SKM-1 (cell line): ENCODE results near the gene PERM1.
"Not testable (repeated sequence)": the region's sequence is repeated elsewhere in the genome, so short reads cannot be mapped to it uniquely, and the experiment has no call there.

Source experiments
- DNase-seq: peaks from one replicate; lab custom pipeline; 2025; ENCODE audit not compliant: unreplicated experiment; lab: John Stamatoyannopoulos, UW

PERM1 gene

DNA sequence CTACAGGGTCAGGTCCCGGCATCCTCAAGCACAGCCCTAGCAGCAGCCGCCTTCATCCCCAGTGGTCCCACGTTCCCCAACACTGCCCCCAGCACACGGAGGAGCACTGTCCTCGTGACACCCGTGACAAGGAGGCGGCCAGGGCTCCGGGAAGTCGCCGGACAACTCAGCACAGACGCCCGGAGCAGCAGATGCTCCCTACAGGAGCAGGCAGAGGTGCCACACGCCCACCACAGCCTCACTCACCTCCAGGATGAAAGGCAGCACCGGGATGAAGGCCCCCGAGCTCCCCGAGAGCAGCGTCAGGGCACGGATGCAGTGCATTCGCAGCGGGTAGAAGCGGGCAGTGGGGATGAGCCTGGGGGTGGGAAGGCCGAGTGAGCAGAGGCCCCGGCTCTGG lies 31.0 kb downstream of the PERM1 start:
- no peak for DNase-seq

DNA sequence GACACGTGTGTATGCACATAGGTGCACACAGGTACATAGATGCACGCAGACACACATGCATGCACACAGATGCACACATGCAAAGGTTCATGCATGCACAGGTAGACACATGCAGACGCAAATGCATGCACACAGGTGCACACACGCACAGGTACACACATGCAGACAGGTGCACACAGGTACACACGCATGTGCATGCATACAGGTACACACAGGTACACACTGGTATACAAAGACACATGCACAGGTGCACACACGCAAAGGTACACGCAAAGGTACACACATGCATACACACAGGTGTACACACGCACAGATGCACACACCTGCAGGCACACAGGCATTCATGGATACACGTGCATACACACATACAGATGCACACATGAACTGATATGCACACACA lies 31.6 kb downstream of the PERM1 start:
- DNase-seq: no peak

- DNase-seq: no peak
Measured at GRCh38 chr1:947958-948357, 33.9 kb downstream of the PERM1 start.

DNA sequence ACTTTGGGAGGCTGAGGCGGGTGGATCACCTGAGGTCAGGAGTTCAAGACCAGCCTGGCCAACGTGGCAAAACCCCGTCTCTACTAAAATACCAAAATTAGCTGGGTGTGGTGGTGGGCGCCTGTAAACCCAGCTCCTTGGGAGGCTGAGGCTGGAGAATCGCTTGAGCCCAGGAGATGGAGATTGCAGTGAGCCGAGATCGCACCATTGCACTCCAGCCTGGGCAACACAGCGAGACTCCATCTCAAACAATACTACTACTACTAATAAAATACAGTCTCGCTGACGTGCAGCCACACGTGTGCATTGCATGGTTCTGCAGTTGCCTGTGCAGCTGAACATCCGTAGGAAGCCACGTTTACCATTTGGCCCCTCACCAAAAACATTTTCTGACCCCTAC lies 35.1 kb downstream of the PERM1 start:
- DNase-seq: not testable (repeated sequence)

DNA sequence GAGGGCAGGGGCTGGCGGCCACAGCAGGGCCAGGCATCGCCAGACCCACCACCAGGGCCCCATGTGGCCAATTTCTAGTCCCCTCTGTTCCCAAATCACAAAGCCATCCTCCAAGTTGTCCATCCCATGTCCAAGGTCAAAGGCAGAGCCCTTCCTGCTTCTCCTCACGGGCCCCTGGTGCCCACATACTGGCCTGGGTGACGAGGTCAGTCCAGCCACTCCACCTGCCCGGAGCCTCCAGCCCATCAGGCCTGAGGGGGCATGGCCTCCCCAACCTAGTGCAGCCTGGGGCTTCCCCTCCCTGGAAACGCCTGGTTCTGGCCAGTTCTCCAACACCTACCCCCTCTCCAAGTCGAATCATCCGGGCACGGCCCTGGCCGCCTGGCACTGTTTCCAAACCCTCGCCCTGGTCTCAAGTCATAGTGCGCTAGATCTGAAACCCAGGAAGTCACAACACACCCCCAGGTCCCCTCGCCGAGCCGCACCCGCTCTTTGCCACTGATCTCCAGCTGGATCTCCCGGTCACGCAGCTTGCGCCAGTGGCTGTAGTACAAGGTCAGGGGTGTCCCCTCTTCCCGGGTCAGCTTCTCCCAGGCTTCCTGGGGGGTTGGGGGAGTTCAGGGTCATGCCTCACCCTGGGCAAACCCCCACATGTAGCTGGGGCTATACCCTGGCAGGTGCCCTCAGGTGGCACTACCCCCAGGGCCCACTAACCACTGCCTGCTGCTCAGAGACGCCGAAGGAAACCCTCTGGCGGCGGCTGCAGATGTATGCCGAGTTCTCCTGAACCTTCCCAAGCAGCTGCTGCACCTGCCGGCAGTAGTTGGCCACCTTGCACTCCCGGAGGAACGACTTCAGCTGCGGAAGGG lies 36.0 kb downstream of the PERM1 start:
- no peak for DNase-seq

- no peak for DNase-seq
Measured at GRCh38 chr1:944341-945325, 37.3 kb downstream of the PERM1 start.

DNA sequence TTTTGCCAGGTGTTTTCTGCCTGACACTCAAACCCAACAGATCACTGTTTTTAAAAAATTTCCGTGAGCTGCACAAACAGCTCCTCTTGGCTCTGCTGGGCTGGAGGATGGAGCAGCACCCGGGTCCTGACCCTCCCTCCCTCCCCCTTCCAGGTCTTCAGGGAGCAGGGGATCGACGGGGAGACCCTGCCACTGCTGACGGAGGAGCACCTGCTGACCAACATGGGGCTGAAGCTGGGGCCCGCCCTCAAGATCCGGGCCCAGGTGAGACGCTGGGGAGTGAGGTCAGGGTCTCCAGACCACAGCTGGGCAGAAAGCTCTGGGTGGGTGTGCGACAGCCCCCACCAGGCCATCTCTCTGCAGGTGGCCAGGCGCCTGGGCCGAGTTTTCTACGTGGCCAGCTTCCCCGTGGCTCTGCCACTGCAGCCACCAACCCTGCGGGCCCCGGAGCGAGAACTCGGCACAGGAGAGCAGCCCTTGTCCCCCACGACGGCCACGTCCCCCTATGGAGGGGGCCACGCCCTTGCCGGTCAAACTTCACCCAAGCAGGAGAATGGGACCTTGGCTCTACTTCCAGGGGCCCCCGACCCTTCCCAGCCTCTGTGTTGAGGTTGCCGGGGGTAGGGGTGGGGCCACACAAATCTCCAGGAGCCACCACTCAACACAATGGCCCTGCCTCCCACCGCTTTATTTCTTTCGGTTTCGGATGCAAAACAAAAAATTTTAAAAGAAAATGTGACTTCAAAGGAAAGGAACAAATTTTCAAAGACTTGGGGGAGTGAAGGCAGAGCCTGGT lies 38.1 kb downstream of the PERM1 start:
- no peak for DNase-seq

- DNase-seq: no peak
Measured at GRCh38 chr1:942864-943533, 38.9 kb downstream of the PERM1 start.

DNA sequence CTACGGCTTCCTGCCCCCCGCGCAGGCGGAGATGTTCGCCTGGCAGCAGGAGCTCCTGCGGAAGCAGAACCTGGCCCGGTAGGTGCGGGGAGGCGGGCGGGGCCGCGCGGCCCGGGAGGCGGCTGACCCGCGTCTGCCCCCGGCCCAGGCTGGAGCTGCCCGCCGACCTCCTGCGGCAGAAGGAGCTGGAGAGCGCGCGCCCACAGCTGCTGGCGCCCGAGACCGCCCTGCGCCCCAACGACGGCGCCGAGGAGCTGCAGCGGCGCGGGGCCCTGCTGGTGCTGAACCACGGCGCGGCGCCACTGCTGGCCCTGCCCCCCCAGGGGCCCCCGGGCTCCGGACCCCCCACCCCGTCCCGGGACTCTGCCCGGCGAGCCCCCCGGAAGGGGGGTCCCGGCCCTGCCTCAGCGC lies 39.5 kb downstream of the PERM1 start:
- DNase-seq: no peak

DNA sequence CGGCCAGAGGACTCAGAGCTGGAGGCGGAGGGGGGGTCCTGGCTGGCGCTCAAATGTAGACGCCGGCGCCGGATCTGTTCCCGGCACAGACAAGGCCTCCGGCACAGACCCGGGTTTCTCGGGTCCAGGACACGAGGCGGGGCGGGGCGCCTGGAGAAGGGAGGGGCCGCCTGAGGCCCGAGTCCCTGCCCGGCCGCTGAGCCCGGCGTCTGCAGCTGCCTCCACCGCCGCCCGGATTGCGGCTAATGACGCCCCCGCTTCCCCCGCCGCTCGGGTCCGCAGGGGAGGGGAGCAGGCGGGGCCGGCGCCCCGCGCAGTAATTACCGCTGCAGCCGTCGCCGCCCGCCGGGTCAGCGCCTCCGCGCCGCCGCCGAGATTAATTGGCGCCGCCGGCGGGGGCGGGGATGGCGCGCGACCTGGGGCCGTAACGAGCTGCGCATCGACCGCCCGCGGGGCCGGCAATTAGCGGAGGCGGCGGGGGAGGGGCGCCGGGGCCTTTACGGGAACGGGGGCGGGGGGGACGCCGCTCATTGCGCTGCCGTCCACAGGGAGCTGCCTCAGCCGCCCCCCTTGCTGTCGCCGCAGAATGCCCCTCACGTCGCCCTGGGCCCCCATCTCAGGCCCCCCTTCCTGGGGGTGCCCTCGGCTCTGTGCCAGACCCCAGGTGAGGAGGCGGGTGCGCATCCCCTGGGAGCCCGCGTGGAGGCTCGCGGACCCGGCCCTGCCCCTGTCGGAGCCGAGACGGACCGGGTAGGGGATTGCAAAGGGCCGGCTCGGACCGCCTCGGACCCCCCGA lies 40.1 kb downstream of the PERM1 start:
- no peak for DNase-seq

DNA sequence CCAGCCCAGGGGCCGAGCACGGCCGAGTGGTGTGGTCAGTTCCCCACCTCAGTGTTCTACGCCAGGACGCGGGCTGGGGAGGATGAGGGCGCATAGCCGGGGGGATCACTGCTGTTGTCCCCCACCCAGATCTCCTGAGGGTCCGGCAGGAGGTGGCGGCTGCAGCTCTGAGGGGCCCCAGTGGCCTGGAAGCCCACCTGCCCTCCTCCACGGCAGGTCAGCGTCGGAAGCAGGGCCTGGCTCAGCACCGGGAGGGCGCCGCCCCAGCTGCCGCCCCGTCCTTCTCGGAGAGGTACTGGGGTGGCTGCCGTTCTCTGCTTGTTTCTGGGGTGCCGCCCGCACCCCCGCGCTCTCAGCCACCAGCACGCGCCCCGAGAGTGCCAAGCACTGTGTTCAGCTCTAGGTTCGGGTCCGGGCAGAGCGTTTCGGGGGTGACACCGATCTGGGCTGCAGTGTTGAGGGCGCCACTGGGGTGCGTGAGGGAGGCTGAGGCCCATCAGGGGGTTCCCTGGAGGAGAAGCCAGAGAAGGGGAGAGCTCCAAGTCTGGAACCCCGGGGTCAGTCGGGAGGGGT lies 40.8 kb downstream of the PERM1 start:
- no peak for DNase-seq

GRCh38 chr1:940107-941014 lies 41.5 kb downstream of the PERM1 start:
- DNase-seq: no peak

- no peak for DNase-seq
Measured at GRCh38 chr1:939511-940106, 42.3 kb downstream of the PERM1 start.

GRCh38 chr1:938711-939489 lies 43.0 kb downstream of the PERM1 start:
- no peak for DNase-seq

- no peak for DNase-seq
Measured at GRCh38 chr1:938088-938683, 43.7 kb downstream of the PERM1 start.

DNA sequence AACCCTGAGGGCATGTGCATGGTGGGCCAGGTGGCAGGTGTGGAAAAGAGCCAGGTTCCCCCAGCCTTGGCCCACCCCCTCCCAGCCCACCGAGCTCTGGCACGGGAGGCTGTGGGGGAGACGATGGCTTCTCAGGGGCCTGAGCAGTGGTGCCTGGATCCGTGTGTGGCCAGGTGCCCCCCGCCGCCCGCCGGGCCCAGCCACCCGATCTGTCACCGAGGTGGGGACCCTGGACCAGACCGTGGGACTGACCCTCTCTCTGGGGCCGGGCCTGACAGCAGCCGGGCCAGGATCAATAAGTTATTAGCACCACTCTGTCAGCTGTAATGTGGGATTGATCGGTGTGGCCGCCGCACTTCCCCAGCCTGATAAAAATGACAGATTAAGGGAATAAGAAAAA lies 44.4 kb downstream of the PERM1 start:
- DNase-seq: no peak
